Measurements from ENCODE around the gene BLVRA. TPM values are rescaled to one million over a fixed set of nuclear protein-coding genes. Genes with fewer than 3 reads are reported as not detected.
A peak's percentile ranks its signal among the peaks of the same experiment; 100 is the strongest.
"Not testable (repeated sequence)": the region's sequence is repeated elsewhere in the genome, so short reads cannot be mapped to it uniquely, and the experiment has no call there.

Gene BLVRA
- total and polyA plus RNA-seq, 7 donors, result 22.9 to 105 (median 60.4) TPM

DNA sequence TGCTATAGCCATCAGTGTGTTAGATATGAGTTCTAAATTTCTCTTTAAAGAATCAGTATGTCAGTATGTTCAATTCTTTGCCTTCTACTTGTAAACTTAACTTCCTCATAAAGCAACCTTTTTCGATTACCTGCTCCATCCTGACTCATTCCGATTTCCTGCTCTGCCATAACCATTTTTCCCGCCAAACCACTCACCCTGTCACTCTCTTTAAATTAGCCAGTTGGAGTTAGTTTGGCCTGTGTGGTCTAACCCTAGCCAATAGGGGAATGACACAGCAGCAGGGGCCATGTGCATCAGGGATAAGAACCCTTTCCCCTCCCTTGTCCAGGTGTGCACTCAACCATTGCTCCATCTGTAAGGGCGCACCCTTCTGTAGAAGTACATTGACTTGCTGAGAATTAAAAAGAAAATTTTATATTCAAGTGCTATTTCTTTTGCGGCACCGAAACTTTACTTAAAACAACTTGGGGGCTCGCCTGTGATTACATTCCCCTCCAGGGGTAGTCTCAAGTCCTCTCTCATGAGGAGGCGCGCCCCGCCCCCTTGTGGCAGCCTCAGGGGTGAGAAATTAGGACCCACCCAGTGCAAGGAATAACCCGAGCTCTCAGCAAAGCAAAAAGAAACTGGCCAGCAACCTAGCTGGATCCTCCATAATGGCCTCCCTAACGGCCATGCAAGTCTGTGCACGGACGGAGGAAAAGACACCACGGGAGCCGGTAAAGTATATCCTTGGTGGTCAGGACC lies 51.9 kb downstream of the BLVRA start:
- peaks cover 0 to 31% (median 16%) of the 10 kb centered on the region in 4 donors for H3K36me3 ChIP-seq
- H3K27me3 ChIP-seq; DNase-seq; intact Hi-C loops (cut with DNase I); H3K4me3 ChIP-seq; H3K9me3 ChIP-seq; H3K4me1 ChIP-seq; H3K27ac ChIP-seq: not testable (repeated sequence)
- TF ChIP-seq, protein P1, sequence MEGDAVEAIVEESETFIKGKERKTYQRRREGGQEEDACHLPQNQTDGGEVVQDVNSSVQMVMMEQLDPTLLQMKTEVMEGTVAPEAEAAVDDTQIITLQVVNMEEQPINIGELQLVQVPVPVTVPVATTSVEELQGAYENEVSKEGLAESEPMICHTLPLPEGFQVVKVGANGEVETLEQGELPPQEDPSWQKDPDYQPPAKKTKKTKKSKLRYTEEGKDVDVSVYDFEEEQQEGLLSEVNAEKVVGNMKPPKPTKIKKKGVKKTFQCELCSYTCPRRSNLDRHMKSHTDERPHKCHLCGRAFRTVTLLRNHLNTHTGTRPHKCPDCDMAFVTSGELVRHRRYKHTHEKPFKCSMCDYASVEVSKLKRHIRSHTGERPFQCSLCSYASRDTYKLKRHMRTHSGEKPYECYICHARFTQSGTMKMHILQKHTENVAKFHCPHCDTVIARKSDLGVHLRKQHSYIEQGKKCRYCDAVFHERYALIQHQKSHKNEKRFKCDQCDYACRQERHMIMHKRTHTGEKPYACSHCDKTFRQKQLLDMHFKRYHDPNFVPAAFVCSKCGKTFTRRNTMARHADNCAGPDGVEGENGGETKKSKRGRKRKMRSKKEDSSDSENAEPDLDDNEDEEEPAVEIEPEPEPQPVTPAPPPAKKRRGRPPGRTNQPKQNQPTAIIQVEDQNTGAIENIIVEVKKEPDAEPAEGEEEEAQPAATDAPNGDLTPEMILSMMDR (IDR thresholded peaks at IDR 0.05), result peak; percentile 17 to 51 (median 32)
- 89% methylated on average over 16 of the region's 16 CpGs for WGBS, 2 donors

DNA sequence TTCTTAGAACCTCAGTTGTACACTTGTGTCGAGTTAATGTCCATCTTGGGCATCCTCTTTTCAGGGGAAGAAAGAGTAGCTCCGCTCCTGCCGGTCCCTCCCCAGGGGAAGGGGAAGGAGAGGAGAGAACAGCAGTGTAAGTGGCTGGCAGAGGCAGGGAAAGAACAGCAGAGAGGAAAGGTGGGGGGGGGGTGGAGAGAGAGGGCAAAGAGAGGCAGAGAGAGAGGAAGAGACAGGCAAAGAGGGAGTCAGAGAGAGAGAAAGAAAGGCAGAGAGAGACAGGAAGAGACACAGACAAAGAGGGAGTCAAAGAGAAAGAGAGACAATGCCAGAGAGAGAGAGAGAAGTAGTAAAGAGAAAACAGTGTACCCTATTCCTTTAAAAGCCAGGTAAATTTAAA lies 56.9 kb downstream of the BLVRA start:
- TF ChIP-seq POLR2A (IDR thresholded peaks at IDR 0.05), result no peak
- TF ChIP-seq EP300 (IDR thresholded peaks at IDR 0.05), result no peak
- H3K27ac ChIP-seq, result no peak overlapping the region

DNA sequence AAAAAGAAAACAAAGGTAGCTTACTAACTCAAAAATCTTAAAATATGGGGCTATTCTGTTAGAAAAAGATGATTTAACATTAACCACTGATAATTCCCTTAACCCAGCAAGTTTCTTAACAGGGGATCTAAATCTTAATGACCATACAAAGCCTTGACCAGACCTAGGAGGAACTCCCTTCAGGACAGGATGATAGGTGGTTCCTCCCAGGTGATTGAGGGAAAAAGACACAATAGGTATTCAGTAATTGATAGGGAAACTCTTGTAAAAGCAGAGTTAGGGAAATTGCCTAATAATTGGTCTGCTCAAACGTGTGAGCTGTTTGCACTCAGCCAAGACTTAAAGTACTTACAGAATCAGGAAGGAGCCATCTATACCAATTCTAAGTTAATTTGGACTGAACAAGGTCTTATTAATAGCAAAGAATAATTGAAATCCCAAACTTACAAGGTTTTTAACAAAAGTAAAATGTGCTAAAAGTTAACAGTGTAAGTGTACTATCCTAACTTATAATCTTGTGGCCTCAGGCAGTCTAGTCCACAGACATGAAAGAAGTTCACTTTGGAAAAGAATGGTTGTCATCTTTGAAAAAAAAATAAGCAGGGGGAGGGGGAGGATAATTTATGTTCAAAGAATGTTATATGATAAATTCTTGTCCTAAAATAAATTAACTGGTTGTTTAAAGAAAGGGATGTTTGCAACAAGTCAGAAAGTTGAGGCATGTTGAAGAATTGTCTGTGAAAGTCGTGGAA lies 57.7 kb downstream of the BLVRA start:
- H3K9me3 ChIP-seq; H3K27ac ChIP-seq; intact Hi-C loops (cut with DNase I); H3K27me3 ChIP-seq; H3K4me1 ChIP-seq; DNase-seq; H3K36me3 ChIP-seq; H3K4me3 ChIP-seq: not testable (repeated sequence)
- WGBS, 2 donors, result 59 to 65% methylated on average over 2 of the region's 2 CpGs

More for the DNA sequence above, 56.9 kb downstream of the BLVRA start:
- Histone ChIP-seq H3K36me3 (no peaks in the 10 kb centered on the region), H3K27me3 (peaks cover 0 to 3% (median 3%) of the 10 kb centered on the region in 3 donors), H3K4me3 (no peak overlapping the region), H3K4me1 (no peaks in the 10 kb centered on the region), H3K9me3 (no peaks in the 10 kb centered on the region)
- intact Hi-C loops (cut with DNase I), result no loop called here
- WGBS, 2 donors, result 68 to 72% methylated on average over 3 of the region's 3 CpGs
- DNase-seq, result no peak

DNA sequence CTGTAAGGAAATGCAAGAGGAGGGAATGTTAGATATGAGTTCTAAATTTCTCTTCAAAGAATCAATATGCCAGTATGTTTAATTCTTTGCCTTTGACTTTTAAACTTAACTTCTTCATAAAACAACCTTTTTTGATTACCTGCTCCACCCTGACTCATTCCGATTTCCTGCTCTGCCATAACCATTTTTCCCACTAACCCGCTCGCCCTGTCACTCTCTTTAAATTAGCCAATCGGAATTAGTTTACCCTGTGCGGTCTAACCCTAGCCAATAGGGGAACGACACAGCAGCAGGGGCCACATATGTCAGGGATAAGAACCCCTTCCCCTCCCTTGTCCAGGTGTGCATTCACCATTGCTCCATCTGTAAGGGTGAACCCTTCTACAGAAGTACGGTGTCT lies 64.9 kb downstream of the BLVRA start:
- 95 to 96% methylated on average over 7 of the region's 7 CpGs for WGBS, 2 donors
- H3K4me3 ChIP-seq; H3K36me3 ChIP-seq; intact Hi-C loops (cut with DNase I); H3K27me3 ChIP-seq; DNase-seq; H3K27ac ChIP-seq; H3K4me1 ChIP-seq; H3K9me3 ChIP-seq: not testable (repeated sequence)

DNA sequence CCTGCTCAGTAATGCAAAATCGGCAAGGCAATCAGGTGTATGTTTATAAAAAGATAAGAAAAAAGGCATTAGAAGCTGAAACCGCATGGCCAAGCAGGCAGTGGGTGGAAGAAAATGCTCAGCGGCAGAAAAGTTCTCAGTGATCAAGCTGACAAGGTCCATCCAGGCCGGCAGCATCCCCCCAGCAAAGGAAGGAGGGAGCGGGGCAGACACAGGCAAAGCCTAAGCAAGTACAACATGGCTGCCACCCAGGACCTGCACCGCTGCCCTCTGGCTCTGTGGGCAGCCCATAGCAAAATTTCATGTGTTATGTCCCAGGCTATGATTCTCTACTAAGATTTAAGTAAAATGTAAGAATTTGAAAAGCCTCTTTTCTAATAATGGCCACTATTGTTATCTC lies 65.5 kb downstream of the BLVRA start:
- Histone ChIP-seq H3K36me3 (no peaks in the 10 kb centered on the region), H3K27me3 (no peaks in the 10 kb centered on the region), H3K4me3 (no peak overlapping the region), H3K4me1 (no peaks in the 10 kb centered on the region), H3K27ac (no peak overlapping the region), H3K9me3 (no peaks in the 10 kb centered on the region)
- intact Hi-C loops (cut with DNase I), result no loop called here
- DNase-seq, result no peak
- TF ChIP-seq EP300 (IDR thresholded peaks at IDR 0.05) (no peak), POLR2AphosphoS5 (IDR thresholded peaks at IDR 0.05) (no peak), POLR2A (IDR thresholded peaks at IDR 0.05) (no peak)
- TF ChIP-seq, protein P1 (IDR thresholded peaks at IDR 0.05), result no peak
- 83 to 85% methylated on average over 6 of the region's 6 CpGs for WGBS, 2 donors

DNA sequence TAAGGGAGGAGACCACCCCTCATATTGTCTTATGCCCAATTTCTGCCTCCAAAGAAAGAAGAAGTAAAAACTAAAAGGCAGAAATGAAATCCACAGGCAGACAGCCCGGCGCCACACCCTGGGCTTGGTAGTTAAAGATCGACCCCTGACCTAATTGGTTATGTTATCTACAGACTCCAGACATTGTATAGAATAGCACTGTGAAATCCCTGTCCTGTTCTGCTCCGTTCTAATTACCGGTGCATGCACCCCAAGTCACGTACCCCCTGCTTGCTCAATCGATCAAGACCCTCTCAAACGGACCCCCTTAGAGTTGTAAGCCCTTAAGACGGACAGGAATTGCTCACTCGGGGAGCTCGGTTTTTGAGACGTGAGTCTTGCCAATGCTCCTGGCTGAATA lies 66.0 kb downstream of the BLVRA start:
- H3K9me3 ChIP-seq; intact Hi-C loops (cut with DNase I); H3K36me3 ChIP-seq; H3K27ac ChIP-seq; H3K4me3 ChIP-seq; H3K27me3 ChIP-seq; H3K4me1 ChIP-seq; DNase-seq: not testable (repeated sequence)
- 53 to 62% methylated on average over 12 of the region's 12 CpGs for WGBS, 2 donors

DNA sequence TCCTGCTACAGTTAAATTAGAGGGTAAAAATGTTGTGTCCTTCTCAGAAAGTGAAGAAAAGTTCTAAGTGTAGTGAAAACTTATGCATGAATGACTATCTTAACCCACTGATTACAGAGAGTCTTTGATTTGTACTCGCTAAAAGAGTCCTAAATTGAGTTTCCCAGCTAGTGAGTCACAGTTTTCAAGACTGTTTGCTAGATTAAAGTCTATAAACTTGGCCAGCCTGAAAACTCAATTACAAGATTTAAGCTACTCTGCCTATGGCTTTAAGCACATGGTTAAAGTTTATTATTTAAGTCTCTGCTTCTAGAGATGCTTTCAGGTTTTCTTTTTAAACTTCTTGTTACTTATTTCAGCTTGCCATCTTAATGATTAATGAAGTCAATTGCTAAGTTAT lies 66.5 kb downstream of the BLVRA start:
- no peak for DNase-seq
- no peaks in the 10 kb centered on the region for H3K4me1 ChIP-seq
- intact Hi-C loops (cut with DNase I), result no loop called here
- 6 to 34% methylated on average over 1 of the region's 1 CpG for WGBS, 2 donors
- no peaks in the 10 kb centered on the region for H3K36me3 ChIP-seq
- H3K27me3 ChIP-seq, result no peaks in the 10 kb centered on the region
- H3K9me3 ChIP-seq, result no peaks in the 10 kb centered on the region
- no peak for TF ChIP-seq EP300 (IDR thresholded peaks at IDR 0.05)
- TF ChIP-seq, protein P1 (IDR thresholded peaks at IDR 0.05), result no peak
- no peak for TF ChIP-seq POLR2A (IDR thresholded peaks at IDR 0.05)
- no peak for TF ChIP-seq POLR2AphosphoS5 (IDR thresholded peaks at IDR 0.05)
- H3K4me3 ChIP-seq, result no peak overlapping the region
- H3K27ac ChIP-seq, result no peak overlapping the region
